Measurements from ENCODE around the gene SUPT5H.

Gene SUPT5H

DNA sequence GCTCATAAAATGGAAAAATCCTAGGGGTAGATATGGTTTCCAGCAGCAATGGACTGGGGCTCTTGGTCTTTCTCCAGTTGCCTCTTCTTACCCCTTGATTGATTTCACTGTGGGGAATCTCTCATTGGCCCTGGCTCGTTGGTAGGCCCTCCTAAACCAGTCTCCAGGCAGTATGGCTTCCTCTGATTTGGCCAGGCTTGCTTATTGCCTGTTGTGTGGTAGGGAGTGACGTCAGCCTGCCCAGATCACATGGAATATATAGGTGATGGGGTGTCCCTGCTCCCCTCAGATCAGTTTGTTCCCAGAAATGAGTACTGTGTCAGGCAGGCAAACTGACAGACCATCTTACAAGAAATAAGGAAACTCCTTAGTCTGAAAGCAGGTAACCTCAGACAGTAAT lies 63.9 kb downstream of the SUPT5H start:
- Histone ChIP-seq H2AFZ (ENCODE audit: low read depth, low read length) (no peak overlapping the region), H3K4me3 (ENCODE audit: low read length) (no peak overlapping the region), H3K27ac (ENCODE audit: low read length) (no peak overlapping the region), H3K27me3 (ENCODE audit: low read depth, low read length) (no peaks in the 10 kb centered on the region), H4K20me1 (ENCODE audit: insufficient read depth, low read length) (no peaks in the 10 kb centered on the region), H3K9me3 (ENCODE audit: insufficient read depth, low read length) (no peaks in the 10 kb centered on the region), H3K9ac (ENCODE audit: low read length) (no peak overlapping the region), H3K79me2 (ENCODE audit: low read length) (no peaks in the 10 kb centered on the region), H3K4me2 (ENCODE audit: low read length) (no peak overlapping the region), H3K4me1 (ENCODE audit: low read length) (no peaks in the 10 kb centered on the region), H3K36me3 (replicated peaks; ENCODE audit: low read depth, low read length) (no peaks in the 10 kb centered on the region)
- TF ChIP-seq, protein P1, sequence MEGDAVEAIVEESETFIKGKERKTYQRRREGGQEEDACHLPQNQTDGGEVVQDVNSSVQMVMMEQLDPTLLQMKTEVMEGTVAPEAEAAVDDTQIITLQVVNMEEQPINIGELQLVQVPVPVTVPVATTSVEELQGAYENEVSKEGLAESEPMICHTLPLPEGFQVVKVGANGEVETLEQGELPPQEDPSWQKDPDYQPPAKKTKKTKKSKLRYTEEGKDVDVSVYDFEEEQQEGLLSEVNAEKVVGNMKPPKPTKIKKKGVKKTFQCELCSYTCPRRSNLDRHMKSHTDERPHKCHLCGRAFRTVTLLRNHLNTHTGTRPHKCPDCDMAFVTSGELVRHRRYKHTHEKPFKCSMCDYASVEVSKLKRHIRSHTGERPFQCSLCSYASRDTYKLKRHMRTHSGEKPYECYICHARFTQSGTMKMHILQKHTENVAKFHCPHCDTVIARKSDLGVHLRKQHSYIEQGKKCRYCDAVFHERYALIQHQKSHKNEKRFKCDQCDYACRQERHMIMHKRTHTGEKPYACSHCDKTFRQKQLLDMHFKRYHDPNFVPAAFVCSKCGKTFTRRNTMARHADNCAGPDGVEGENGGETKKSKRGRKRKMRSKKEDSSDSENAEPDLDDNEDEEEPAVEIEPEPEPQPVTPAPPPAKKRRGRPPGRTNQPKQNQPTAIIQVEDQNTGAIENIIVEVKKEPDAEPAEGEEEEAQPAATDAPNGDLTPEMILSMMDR (IDR thresholded peaks at IDR 0.05; ENCODE audit: low read depth, low read length): no peak
- TF ChIP-seq EZH2phosphoT487 (IDR thresholded peaks at IDR 0.05; ENCODE audit: low read depth): no peak

DNA sequence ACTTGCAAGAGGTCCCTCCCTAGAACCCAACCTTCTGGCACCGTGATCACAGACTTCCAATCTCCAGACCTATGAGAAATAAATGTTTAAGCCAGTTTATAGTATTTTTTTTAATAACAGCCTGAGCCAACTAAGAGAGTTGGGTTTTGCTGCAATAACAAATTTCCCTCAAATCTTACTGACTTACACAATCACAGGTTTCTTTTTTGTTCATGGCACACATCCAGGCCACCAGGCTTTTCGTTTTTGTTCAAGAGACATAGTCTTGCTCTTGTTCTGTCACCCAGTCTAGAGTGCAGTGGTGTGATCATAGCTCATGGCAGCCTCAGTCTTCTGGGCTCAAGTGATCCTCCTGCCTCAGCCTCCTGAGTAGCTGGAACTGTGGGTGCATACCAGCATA lies 67.6 kb downstream of the SUPT5H start:
- TF ChIP-seq, protein P1 (IDR thresholded peaks at IDR 0.05; ENCODE audit: low read depth, low read length): no peak
- no peak for TF ChIP-seq EZH2phosphoT487 (IDR thresholded peaks at IDR 0.05; ENCODE audit: low read depth)
- no peak overlapping the region for H3K9ac ChIP-seq (ENCODE audit: low read length)
- no peak overlapping the region for H3K4me3 ChIP-seq (ENCODE audit: low read length)
- H3K4me2 ChIP-seq (ENCODE audit: low read length): no peak overlapping the region
- H3K27ac ChIP-seq (ENCODE audit: low read length): no peak overlapping the region
- H2AFZ ChIP-seq (ENCODE audit: low read depth, low read length): no peak overlapping the region
- H3K27me3 ChIP-seq (ENCODE audit: low read depth, low read length): no peaks in the 10 kb centered on the region
- H3K4me1 ChIP-seq (ENCODE audit: low read length): peaks cover 5% of the 10 kb centered on the region; the same call in 1 of the 2 replicates
- no peaks in the 10 kb centered on the region for H3K79me2 ChIP-seq (ENCODE audit: low read length)
- no peaks in the 10 kb centered on the region for H3K9me3 ChIP-seq (ENCODE audit: insufficient read depth, low read length)
- no peaks in the 10 kb centered on the region for H4K20me1 ChIP-seq (ENCODE audit: insufficient read depth, low read length)
- H3K36me3 ChIP-seq (replicated peaks; ENCODE audit: low read depth, low read length): no peaks in the 10 kb centered on the region

DNA sequence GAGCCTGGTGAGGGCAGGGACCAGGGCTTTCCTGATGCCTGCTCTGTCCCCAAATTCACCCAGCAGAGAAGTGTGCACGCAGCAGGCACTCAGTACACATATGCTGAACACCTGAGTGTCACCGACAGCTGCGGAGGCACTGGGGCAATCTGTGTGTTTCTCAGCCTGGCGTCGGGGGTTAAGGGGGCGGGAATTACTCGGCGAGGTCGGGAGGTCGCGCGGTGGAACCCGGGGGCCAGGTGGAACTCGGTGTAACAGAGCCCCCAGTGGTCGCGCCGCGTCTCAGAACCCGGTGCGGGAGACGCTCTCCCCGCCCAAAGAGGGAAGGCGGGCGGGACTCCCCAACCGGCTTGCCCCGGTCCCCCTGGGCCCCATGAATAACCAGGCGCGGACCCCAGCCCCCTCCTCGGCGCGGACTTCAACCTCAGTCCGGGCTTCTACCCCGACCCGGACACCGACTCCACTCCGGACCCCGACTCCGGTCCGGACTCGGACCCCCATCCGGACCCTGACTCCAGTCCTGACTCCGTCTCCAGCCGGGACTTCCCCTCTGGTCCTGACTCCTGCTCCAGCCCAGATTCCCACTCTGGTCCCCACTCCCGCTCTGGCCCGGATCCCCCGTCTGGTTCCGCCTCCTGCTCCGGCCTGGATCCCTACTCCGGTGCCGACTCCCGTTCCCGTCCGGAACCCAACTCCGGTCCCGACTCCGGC lies 69.6 kb downstream of the SUPT5H start, which contains the start of gene SELENOV:
TSS of gene SELENOV (plus strand) at position 300 of the 711 bp plus-strand sequence. CDS start at position 374, 74 bp downstream.
- Histone ChIP-seq H2AFZ (ENCODE audit: low read depth, low read length) (no peak within 1 kb of the TSS), H3K4me3 (ENCODE audit: low read length) (no peak within 1 kb of the TSS), H4K20me1 (ENCODE audit: insufficient read depth, low read length) (no peaks in the 10 kb centered on the region), H3K36me3 (replicated peaks; ENCODE audit: low read depth, low read length) (no peaks in the 10 kb centered on the region), H3K4me1 (ENCODE audit: low read length) (peaks cover 16% of the 10 kb centered on the region), H3K27ac (ENCODE audit: low read length) (no peak within 1 kb of the TSS), H3K9me3 (ENCODE audit: insufficient read depth, low read length) (no peaks in the 10 kb centered on the region), H3K79me2 (ENCODE audit: low read length) (no peaks in the 10 kb centered on the region), H3K27me3 (ENCODE audit: low read depth, low read length) (no peaks in the 10 kb centered on the region), H3K4me2 (ENCODE audit: low read length) (no peak within 1 kb of the TSS), H3K9ac (ENCODE audit: low read length) (no peak within 1 kb of the TSS)
- TF ChIP-seq, protein P1 (IDR thresholded peaks at IDR 0.05; ENCODE audit: low read depth, low read length): no peak
- TF ChIP-seq EZH2phosphoT487 (IDR thresholded peaks at IDR 0.05; ENCODE audit: low read depth): no peak

DNA sequence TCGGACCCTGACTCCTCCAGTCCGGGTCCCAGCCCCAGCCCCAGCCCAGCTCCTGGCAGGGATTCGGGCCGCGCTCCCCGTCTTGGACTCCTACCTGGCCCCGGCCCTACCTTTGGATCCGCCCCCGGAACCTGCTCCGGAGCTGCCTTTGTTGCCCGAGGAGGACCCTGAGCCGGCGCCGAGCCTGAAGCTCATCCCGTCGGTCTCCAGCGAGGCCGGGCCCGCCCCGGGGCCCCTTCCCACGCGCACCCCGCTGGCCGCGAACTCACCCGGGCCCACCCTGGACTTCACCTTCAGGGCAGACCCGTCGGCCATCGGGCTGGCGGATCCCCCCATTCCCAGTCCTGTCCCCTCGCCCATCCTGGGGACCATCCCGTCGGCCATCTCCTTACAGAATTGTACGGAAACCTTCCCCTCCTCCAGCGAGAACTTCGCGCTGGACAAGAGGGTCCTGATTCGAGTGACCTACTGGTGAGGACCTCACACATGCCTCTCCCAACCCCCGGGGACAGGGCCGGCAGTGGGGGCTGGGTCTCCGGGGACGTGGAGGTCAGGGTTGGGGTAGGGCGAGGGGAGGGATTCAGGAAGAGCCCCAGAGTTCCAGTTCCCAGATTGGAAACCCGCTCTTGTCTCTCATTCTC lies 70.3 kb downstream of the SUPT5H start:
- TF ChIP-seq, protein P1 (IDR thresholded peaks at IDR 0.05; ENCODE audit: low read depth, low read length): no peak
- TF ChIP-seq EZH2phosphoT487 (IDR thresholded peaks at IDR 0.05; ENCODE audit: low read depth): no peak
- H3K9ac ChIP-seq (ENCODE audit: low read length): no peak overlapping the region
- no peak overlapping the region for H2AFZ ChIP-seq (ENCODE audit: low read depth, low read length)
- H3K4me1 ChIP-seq (ENCODE audit: low read length): peaks cover 21% of the 10 kb centered on the region
- no peak overlapping the region for H3K4me3 ChIP-seq (ENCODE audit: low read length)
- H4K20me1 ChIP-seq (ENCODE audit: insufficient read depth, low read length): no peaks in the 10 kb centered on the region
- no peaks in the 10 kb centered on the region for H3K27me3 ChIP-seq (ENCODE audit: low read depth, low read length)
- H3K79me2 ChIP-seq (ENCODE audit: low read length): no peaks in the 10 kb centered on the region
- H3K27ac ChIP-seq (ENCODE audit: low read length): no peak overlapping the region
- no peaks in the 10 kb centered on the region for H3K9me3 ChIP-seq (ENCODE audit: insufficient read depth, low read length)
- H3K4me2 ChIP-seq (ENCODE audit: low read length): no peak overlapping the region
- H3K36me3 ChIP-seq (replicated peaks; ENCODE audit: low read depth, low read length): no peaks in the 10 kb centered on the region
